ENCODE measurements around the gene MMD. TPM values are rescaled to one million over a fixed set of nuclear protein-coding genes. Genes with fewer than 3 reads are reported as not detected.

The MMD gene
- total and polyA plus RNA-seq, 2 of the 13 experiments (the other 11 are each of a cell fraction or from before 2014, with no cell fraction given): 121 to 225 TPM

GRCh38 chr17:55405600-55405999 lies 16.0 kb downstream of the MMD start:
- no peak overlapping the region for H3K9ac ChIP-seq (ENCODE audit: insufficient read depth, low read depth, low read length)
- peak overlapping the region; percentile 87 for H3K27ac ChIP-seq (ENCODE audit: extremely low read length, insufficient read depth, low read length)
- in situ Hi-C loops (cut with HindIII; ENCODE audit: extremely low pct_ligation_motif_present, low pct_unique_long_range_greater_than_20kb): no loop called here
- DNase-seq (ENCODE audit: low spot score) (no peak), FAIRE-seq (no peak), ATAC-seq (no peak)
- H3K4me2 ChIP-seq (ENCODE audit: low read depth, low read length): no peak overlapping the region
- peaks cover 90% of the 10 kb centered on the region for H3K4me1 ChIP-seq (ENCODE audit: insufficient read depth, low read length)
- CTCF ChIA-PET (ENCODE audit: low intra/inter-chr PET ratio, low total read pairs): no interaction called here
- POLR2A ChIA-PET: interaction anchor here (4.9 to 9.8 kb wide), 4 partner anchors 11 to 41 kb away, joined by 38 to 127 read pairs (median 54); partner anchors contain the start of gene MMD
- no peak overlapping the region for H2AFZ ChIP-seq (ENCODE audit: low read length)
- H3K9me3 ChIP-seq (ENCODE audit: low read length): no peaks in the 10 kb centered on the region
- no peaks in the 10 kb centered on the region for H3K27me3 ChIP-seq (ENCODE audit: control insufficient read depth in 1 of 2, insufficient read depth in 2 of 2, low read length in 2 of 2)
- H3K36me3 ChIP-seq (replicated peaks in 1 of 2; ENCODE audit: control insufficient read depth in 1 of 2, insufficient read depth in 2 of 2, low read length in 2 of 2): peaks cover 24 to 71% of the 10 kb centered on the region in 2 experiments
- no peak overlapping the region for H3K4me3 ChIP-seq (replicated peaks in 1 of 3; ENCODE audit: insufficient read depth in 1 of 3, low read depth in 2 of 3, low read length in 3 of 3)
- 93% methylated on average over 1 of the region's 1 CpG for WGBS (ENCODE audit: low lambda C conversion rate)
- no peaks in the 10 kb centered on the region for H4K20me1 ChIP-seq (ENCODE audit: insufficient read depth, low read length)
- intact Hi-C loops (cut with micrococcal nuclease; ENCODE audit: unreplicated experiment): no loop called here
- no TSS peak for BruUV-seq (replicated peaks)
- peaks cover 38% of the 10 kb centered on the region for H3K79me2 ChIP-seq (ENCODE audit: insufficient read depth, low read length)
- TF ChIP-seq PRDM4 (CRISPR knock-in tag; IDR thresholded peaks at IDR 0.05; ENCODE audit: borderline replicate concordance) (no peak), KAT7 (CRISPR knock-in tag; IDR thresholded peaks at IDR 0.05; ENCODE audit: borderline replicate concordance) (no peak), ZFY (CRISPR knock-in tag; IDR thresholded peaks at IDR 0.05) (no peak), HMG20B (CRISPR knock-in tag; conservative IDR thresholded peaks at IDR 0.05) (no peak), ZNF17 (CRISPR knock-in tag; IDR thresholded peaks at IDR 0.05) (no peak), AGO1 (IDR thresholded peaks at IDR 0.05; ENCODE audit: low read depth, low read length, poor library complexity, severe bottlenecking) (no peak), HES4 (CRISPR knock-in tag; IDR thresholded peaks at IDR 0.05; ENCODE audit: borderline replicate concordance) (no peak), ZNF598 (CRISPR knock-in tag; IDR thresholded peaks at IDR 0.05; ENCODE audit: borderline replicate concordance) (no peak), MED13 (CRISPR knock-in tag; IDR thresholded peaks at IDR 0.05) (no peak), ZNF629 (CRISPR knock-in tag; conservative IDR thresholded peaks at IDR 0.05) (no peak), ZNF878 (CRISPR knock-in tag; IDR thresholded peaks at IDR 0.05) (no peak), ZNF350 (CRISPR knock-in tag; IDR thresholded peaks at IDR 0.05; ENCODE audit: borderline replicate concordance, low read depth) (no peak), ZNF556 (CRISPR knock-in tag; IDR thresholded peaks at IDR 0.05; ENCODE audit: borderline replicate concordance) (no peak), ZNF547 (CRISPR knock-in tag; IDR thresholded peaks at IDR 0.05) (no peak), FOXC1 (CRISPR knock-in tag; IDR thresholded peaks at IDR 0.05; ENCODE audit: borderline replicate concordance) (no peak)
- TF ChIP-seq, protein P1, sequence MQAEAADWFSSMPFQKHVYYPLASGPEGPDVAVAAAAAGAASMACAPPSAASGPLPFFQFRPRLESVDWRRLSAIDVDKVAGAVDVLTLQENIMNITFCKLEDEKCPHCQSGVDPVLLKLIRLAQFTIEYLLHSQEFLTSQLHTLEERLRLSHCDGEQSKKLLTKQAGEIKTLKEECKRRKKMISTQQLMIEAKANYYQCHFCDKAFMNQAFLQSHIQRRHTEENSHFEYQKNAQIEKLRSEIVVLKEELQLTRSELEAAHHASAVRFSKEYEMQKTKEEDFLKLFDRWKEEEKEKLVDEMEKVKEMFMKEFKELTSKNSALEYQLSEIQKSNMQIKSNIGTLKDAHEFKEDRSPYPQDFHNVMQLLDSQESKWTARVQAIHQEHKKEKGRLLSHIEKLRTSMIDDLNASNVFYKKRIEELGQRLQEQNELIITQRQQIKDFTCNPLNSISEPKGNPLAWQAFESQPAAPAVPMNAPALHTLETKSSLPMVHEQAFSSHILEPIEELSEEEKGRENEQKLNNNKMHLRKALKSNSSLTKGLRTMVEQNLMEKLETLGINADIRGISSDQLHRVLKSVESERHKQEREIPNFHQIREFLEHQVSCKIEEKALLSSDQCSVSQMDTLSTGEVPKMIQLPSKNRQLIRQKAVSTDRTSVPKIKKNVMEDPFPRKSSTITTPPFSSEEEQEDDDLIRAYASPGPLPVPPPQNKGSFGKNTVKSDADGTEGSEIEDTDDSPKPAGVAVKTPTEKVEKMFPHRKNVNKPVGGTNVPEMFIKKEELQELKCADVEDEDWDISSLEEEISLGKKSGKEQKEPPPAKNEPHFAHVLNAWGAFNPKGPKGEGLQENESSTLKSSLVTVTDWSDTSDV (CRISPR knock-in tag; IDR thresholded peaks at IDR 0.05): no peak
- TF ChIP-seq, protein P2, sequence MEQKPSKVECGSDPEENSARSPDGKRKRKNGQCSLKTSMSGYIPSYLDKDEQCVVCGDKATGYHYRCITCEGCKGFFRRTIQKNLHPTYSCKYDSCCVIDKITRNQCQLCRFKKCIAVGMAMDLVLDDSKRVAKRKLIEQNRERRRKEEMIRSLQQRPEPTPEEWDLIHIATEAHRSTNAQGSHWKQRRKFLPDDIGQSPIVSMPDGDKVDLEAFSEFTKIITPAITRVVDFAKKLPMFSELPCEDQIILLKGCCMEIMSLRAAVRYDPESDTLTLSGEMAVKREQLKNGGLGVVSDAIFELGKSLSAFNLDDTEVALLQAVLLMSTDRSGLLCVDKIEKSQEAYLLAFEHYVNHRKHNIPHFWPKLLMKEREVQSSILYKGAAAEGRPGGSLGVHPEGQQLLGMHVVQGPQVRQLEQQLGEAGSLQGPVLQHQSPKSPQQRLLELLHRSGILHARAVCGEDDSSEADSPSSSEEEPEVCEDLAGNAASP (CRISPR knock-in tag; IDR thresholded peaks at IDR 0.05; ENCODE audit: borderline replicate concordance): no peak
